ENCODE measurements around the gene DDT.

DNA sequence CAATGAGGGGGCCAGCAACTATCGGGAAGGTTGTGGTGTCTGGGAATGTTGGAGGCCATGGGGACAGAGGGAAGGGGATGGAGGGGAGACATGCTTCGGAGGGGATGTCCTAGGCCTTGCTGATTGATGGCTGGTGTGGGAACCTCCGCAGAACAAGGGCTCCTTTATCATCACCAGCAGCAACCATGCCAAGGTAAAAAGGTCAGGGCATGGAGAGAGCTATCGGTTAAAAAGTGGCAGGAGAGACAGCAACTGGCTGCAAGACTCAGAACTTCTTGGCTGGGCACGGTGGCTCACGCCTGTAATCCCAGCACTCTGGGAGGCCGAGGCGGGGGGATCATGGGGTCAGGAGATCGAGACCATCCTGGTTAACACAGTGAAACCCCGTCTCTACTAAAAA lies 28.0 kb upstream of the DDT start:
- TF ChIP-seq POLR2AphosphoS5 (IDR thresholded peaks at IDR 0.05; ENCODE audit: borderline replicate concordance, low read depth, low read length) (no peak), EZH2 (IDR thresholded peaks at IDR 0.05) (no peak), FOXP2 (optimal IDR thresholded peaks at IDR 0.05; ENCODE audit: control extremely low read depth, extremely low read length, insufficient read depth) (no peak)
